ENCODE data around the gene ST3GAL4. TPM values are rescaled to one million over a fixed set of nuclear protein-coding genes. Genes with fewer than 3 reads are reported as not detected.

The ST3GAL4 gene
- total and polyA plus RNA-seq, 8 donors, result 9.9 to 31.0 (median 15.7) TPM; not detected in 1

- DNase-seq, result no peak
- Histone ChIP-seq H3K27ac (peak overlapping the region in 4 of 5 donors; percentile 29 to 56 (median 42)), H3K9me3 (no peaks in the 10 kb centered on the region), H3K36me3 (peaks cover 10 to 46% (median 39%) of the 10 kb centered on the region in 4 donors), H3K4me1 (peaks cover 4 to 42% (median 25%) of the 10 kb centered on the region in 4 donors), H3K27me3 (no peaks in the 10 kb centered on the region), H3K4me3 (no peak overlapping the region)
- 39 to 57% (median 52%) methylated on average over 6 of the region's 6 CpGs for WGBS, 5 donors
- intact Hi-C loops (cut with DNase I; ENCODE audit: low total_unique reads), result loop anchor here (10.0 kb wide), 1 partner anchor 96 kb away; no protein-coding TSS in a partner anchor
- TF ChIP-seq POLR2A (IDR thresholded peaks at IDR 0.05) (no peak), CTCF (IDR thresholded peaks at IDR 0.05) (no peak), EP300 (IDR thresholded peaks at IDR 0.05) (no peak), POLR2AphosphoS5 (IDR thresholded peaks at IDR 0.05) (no peak)
Observed at GRCh38 chr11:126410649-126411048, 55.2 kb downstream of the ST3GAL4 start.

- Histone ChIP-seq H3K27me3 (no peaks in the 10 kb centered on the region), H3K9me3 (no peaks in the 10 kb centered on the region), H3K27ac (peak overlapping the region in 3 of 5 donors; percentile 14 to 56 (median 32)), H3K4me1 (peaks cover 18 to 49% (median 38%) of the 10 kb centered on the region in 4 donors), H3K36me3 (peaks cover 10 to 41% (median 38%) of the 10 kb centered on the region in 4 donors), H3K4me3 (no peak overlapping the region)
- TF ChIP-seq POLR2A (IDR thresholded peaks at IDR 0.05), result no peak
- TF ChIP-seq EP300 (IDR thresholded peaks at IDR 0.05), result no peak
- no peak for TF ChIP-seq CTCF (IDR thresholded peaks at IDR 0.05)
- TF ChIP-seq POLR2AphosphoS5 (IDR thresholded peaks at IDR 0.05), result no peak
- DNase-seq, result no peak
- WGBS, 5 donors, result 67 to 92% (median 82%) methylated on average over 6 of the region's 6 CpGs
- intact Hi-C loops (cut with DNase I; ENCODE audit: low total_unique reads), result loop anchor here (10.0 kb wide), 1 partner anchor 97 kb away; no protein-coding TSS in a partner anchor
Observed at GRCh38 chr11:126411971-126412381, 56.5 kb downstream of the ST3GAL4 start.

GRCh38 chr11:126413426-126413825 is 57.9 kb downstream of the ST3GAL4 start:
- H3K27ac ChIP-seq, result peak overlapping the region in 4 of 5 donors; percentile 77 to 90 (median 82)
- TF ChIP-seq POLR2AphosphoS5 (IDR thresholded peaks at IDR 0.05), result no peak
- no peak for TF ChIP-seq EP300 (IDR thresholded peaks at IDR 0.05)
- no peak for TF ChIP-seq POLR2A (IDR thresholded peaks at IDR 0.05)
- no peak for TF ChIP-seq CTCF (IDR thresholded peaks at IDR 0.05)
- H3K27me3 ChIP-seq, result no peaks in the 10 kb centered on the region
- H3K4me3 ChIP-seq, result no peak overlapping the region
- no peak for DNase-seq
- WGBS, 5 donors, result 95 to 97% (median 95%) methylated on average over 11 of the region's 11 CpGs
- peaks cover 22 to 53% (median 42%) of the 10 kb centered on the region in 4 donors for H3K4me1 ChIP-seq
- intact Hi-C loops (cut with DNase I; ENCODE audit: low total_unique reads), result loop anchor here (10.0 kb wide), 1 partner anchor 99 kb away; no protein-coding TSS in a partner anchor
- peaks cover 4 to 26% (median 24%) of the 10 kb centered on the region in 4 donors for H3K36me3 ChIP-seq
- H3K9me3 ChIP-seq, result no peaks in the 10 kb centered on the region

GRCh38 chr11:126413843-126414405 is 58.4 kb downstream of the ST3GAL4 start:
- Histone ChIP-seq H3K9me3 (no peaks in the 10 kb centered on the region), H3K27me3 (no peaks in the 10 kb centered on the region), H3K4me1 (peaks cover 22 to 55% (median 42%) of the 10 kb centered on the region in 4 donors), H3K36me3 (peaks cover 2 to 21% (median 19%) of the 10 kb centered on the region in 4 donors), H3K27ac (peak overlapping the region; percentile 42 to 90 (median 78)), H3K4me3 (no peak overlapping the region)
- intact Hi-C loops (cut with DNase I; ENCODE audit: low total_unique reads), result loop anchor here (10.0 kb wide), 1 partner anchor 99 kb away; no protein-coding TSS in a partner anchor
- TF ChIP-seq CTCF (IDR thresholded peaks at IDR 0.05) (no peak), POLR2A (IDR thresholded peaks at IDR 0.05) (no peak), EP300 (IDR thresholded peaks at IDR 0.05) (no peak), POLR2AphosphoS5 (IDR thresholded peaks at IDR 0.05) (no peak)
- WGBS, 5 donors, result 83 to 93% (median 89%) methylated on average over 4 to 9 of the region's 9 CpGs
- DNase-seq, result no peak
